ENCODE data around the gene QDPR.

GRCh38 chr4:17489721-17490120 lies 22.2 kb downstream of the QDPR start:
- TF ChIP-seq CTCF (IDR thresholded peaks at IDR 0.05; ENCODE audit: insufficient read depth, low read length) (no peak), POLR2AphosphoS5 (IDR thresholded peaks at IDR 0.05; ENCODE audit: low read depth) (no peak), GABPA (IDR thresholded peaks at IDR 0.05; ENCODE audit: low read depth) (no peak), REST (IDR thresholded peaks at IDR 0.05; ENCODE audit: insufficient replicate concordance, low read depth) (no peak), SPI1 (IDR thresholded peaks at IDR 0.05; ENCODE audit: borderline replicate concordance, low read depth) (no peak)
